ENCODE data around the gene BATF.

DNA sequence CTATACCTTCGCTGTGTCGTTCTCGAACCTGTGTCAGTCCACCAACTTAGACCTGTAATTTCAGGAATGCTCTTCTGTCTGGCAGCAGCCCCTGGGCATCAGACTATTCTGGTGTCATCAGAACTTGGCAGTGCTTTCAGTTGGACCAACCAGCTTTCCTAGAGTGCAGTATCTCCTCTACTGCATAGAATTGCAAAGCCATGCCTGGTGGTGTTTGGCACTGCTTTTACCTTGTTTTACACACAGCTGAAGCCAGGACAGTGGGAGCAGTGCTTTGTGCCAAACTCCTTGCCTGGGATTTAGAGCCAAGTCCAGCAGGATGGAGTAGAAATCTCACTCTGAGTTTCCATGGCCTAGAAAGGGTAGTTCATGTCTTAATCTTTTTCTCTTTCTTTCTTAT is 57.6 kb downstream of the BATF start:
- TF ChIP-seq, protein P1, sequence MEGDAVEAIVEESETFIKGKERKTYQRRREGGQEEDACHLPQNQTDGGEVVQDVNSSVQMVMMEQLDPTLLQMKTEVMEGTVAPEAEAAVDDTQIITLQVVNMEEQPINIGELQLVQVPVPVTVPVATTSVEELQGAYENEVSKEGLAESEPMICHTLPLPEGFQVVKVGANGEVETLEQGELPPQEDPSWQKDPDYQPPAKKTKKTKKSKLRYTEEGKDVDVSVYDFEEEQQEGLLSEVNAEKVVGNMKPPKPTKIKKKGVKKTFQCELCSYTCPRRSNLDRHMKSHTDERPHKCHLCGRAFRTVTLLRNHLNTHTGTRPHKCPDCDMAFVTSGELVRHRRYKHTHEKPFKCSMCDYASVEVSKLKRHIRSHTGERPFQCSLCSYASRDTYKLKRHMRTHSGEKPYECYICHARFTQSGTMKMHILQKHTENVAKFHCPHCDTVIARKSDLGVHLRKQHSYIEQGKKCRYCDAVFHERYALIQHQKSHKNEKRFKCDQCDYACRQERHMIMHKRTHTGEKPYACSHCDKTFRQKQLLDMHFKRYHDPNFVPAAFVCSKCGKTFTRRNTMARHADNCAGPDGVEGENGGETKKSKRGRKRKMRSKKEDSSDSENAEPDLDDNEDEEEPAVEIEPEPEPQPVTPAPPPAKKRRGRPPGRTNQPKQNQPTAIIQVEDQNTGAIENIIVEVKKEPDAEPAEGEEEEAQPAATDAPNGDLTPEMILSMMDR (IDR thresholded peaks at IDR 0.05), result no peak
- TF ChIP-seq POLR2A (IDR thresholded peaks at IDR 0.05), result no peak

Measured in right lobe of liver (tissue), 4 donors.